Stimulated activated CD8-positive, alpha-beta memory T cell treated with anti-CD3 and anti-CD28 coated beads, Interleukin-7, amount 100 ng/mL, for 4 hours (primary cell): ENCODE results near the gene RXYLT1.
A peak's percentile ranks its signal among the peaks of the same experiment; 100 is the strongest.

Experiments
- DNase-seq, 2 donors: peaks; one replicate each; pipeline ENCODE4 v3.0.0-alpha.2; 2020; ENCODE audit warnings: low read depth in 2 of 2

RXYLT1 gene

GRCh38 chr12:63843254-63843720 is 63.6 kb downstream of the RXYLT1 start:
- DNase-seq = no peak

DNA sequence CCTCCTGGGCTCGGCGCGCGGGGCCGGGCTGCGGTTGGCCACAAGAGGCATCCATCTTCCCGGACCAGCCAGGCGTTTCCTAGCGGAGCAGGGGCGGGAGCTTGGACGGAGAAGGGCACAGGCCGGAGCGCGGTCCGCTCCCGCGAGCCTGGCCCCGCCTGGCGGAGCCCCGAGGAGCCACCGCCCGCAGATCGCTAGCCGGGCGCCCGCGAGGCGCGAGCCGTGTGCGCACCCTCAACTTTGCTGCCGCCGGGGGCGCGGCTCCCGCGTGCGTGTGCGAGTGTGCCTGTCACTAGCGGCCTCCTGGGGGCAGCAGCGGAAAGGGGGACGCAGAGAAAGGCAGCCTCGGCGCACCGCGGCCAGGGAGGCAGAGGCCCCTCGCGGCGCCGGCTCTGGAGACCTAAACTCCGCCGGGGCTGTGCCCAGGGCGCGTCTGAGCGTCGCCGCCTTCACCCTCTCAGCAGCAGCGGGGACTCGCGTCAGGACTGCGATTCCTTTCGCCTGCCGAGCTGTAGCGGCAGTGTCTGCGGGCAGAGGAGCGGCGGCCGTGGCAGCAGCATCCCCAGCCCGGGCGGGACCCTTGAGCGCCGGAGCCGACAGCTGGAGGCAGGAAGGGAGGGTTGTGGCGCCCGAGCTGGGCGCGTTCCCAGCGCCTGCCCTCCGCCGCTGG is 64.1 kb downstream of the RXYLT1 start:
- peak; percentile 48 to 76 for DNase-seq

- DNase-seq = no peak
Measured at GRCh38 chr12:63844391-63845341, 65.0 kb downstream of the RXYLT1 start, which contains the start of gene SRGAP1. TSS of gene SRGAP1 (plus strand) at chr12:63844700. CDS start at chr12:63844817, 117 bp downstream.

DNA sequence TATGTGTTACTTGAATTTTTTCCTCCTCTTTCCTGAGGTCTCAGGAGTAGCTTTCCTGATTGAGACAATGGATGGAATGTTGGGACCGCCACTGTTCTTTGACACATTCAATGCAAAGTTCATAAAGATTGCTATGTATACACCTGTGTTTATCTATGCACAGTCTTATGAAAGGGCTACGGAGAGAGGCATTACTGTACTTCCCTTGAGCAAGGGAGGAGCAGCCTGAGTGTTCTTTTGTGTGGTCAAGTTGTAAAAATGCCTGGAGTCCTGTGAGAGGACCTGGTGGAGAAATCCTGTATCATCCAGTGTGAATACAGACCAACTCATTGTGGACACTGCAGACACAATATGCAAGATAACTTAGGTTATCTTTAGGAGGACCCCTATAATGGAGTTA is 66.0 kb downstream of the RXYLT1 start:
- no peak for DNase-seq

DNA sequence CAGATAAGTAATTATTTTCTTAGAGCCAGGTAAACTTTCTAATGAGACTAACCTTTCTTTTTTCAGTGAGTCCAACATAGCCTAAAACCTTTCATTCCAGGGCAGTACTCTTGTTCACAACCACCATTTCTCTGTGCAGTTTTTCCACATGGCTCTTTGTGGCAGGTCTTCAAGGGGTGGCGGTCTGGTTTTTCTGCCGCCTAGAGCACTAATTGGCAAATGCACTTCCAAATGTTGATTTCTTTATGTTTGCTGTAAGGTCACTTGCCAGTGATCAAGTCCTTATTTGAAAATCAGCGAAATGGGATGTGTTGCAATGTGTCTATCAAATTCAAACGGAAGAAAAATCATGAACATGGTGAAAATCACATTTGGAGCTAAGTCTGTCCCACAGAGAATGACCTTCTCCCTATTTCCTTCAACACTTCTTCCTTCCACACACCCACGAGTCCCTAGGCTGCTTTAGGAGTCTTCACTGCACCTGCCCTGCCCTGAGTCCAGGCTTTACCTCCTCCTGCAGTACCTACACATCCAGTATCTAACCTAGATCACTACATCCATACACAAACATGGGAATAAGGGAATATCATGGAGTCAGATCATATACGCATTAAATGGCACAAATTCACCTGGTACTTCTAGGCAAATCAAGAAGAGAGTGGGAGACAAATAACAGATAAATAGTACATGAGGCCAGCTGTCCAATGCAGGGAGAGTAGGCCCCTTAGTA is 66.7 kb downstream of the RXYLT1 start:
- no peak for DNase-seq

- DNase-seq = no peak
Measured at GRCh38 chr12:63848450-63848849, 68.7 kb downstream of the RXYLT1 start.

- DNase-seq = no peak
Measured at GRCh38 chr12:63849106-63849620, 69.5 kb downstream of the RXYLT1 start.

- DNase-seq = no peak
Measured at GRCh38 chr12:63849641-63850040, 69.9 kb downstream of the RXYLT1 start.

DNA sequence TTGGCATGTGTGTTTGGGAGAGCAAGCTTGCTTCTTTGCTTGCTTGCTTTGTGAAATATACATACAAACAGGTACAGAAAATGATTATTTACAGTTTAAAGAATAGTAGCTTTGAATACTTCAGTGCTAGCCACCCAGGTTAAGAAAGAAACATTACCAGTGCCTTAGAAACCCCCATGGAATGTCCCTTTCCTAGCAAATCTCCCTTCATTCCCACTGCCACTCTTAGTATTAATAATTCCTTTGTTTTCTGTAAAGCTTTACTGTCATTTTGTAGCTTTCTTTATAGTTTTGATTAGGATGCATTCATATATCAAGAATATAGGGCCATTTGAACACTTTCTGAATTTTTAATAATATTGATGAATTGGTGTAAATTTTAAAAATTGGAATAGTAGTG is 74.3 kb downstream of the RXYLT1 start:
- no peak for DNase-seq

- DNase-seq = no peak
Measured at GRCh38 chr12:63855299-63855698, 75.6 kb downstream of the RXYLT1 start.

- DNase-seq = no peak
Measured at GRCh38 chr12:63857771-63858670, 78.3 kb downstream of the RXYLT1 start.
